ENCODE data around the gene MORC2. TPM values are rescaled to one million over a fixed set of nuclear protein-coding genes. Genes with fewer than 3 reads are reported as not detected.

The MORC2 gene
- total and polyA plus RNA-seq, 7 donors = 15.6 to 35.9 (median 27.0) TPM

- TF ChIP-seq CTCF (IDR thresholded peaks at IDR 0.05) = no peak
- ATAC-seq = no peak
- peaks cover 12% of the 10 kb centered on the region for H3K4me1 ChIP-seq
- DNase-seq = no peak
- no peak overlapping the region for H3K4me3 ChIP-seq
- no peak overlapping the region for H3K27ac ChIP-seq
- no peaks in the 10 kb centered on the region for H3K27me3 ChIP-seq (ENCODE audit: insufficient read depth in 3 of 3, low read length in 2 of 3)
- no peaks in the 10 kb centered on the region for H3K36me3 ChIP-seq (ENCODE audit: insufficient read depth in 1 of 2, low read depth in 1 of 2)
- 76 to 89% (median 83%) methylated on average over 15 of the region's 15 CpGs for WGBS, 3 donors
- intact Hi-C loops (cut with DNase I) = no loop called here
- H3K9me3 ChIP-seq = no peaks in the 10 kb centered on the region
These were observed 90.7 kb downstream of the MORC2 start for GRCh38 chr22:30877662-30878515.

- intact Hi-C loops (cut with DNase I) = no loop called here
- no peak overlapping the region for H3K27ac ChIP-seq
- DNase-seq = no peak
- TF ChIP-seq CTCF (IDR thresholded peaks at IDR 0.05) = no peak
- no peaks in the 10 kb centered on the region for H3K36me3 ChIP-seq (ENCODE audit: insufficient read depth in 1 of 2, low read depth in 1 of 2)
- 36 to 48% (median 48%) methylated on average over 9 of the region's 9 CpGs for WGBS, 3 donors
- peaks cover 12% of the 10 kb centered on the region for H3K4me1 ChIP-seq
- H3K9me3 ChIP-seq = no peaks in the 10 kb centered on the region
- H3K4me3 ChIP-seq = no peak overlapping the region
- no peaks in the 10 kb centered on the region for H3K27me3 ChIP-seq (ENCODE audit: insufficient read depth in 3 of 3, low read length in 2 of 3)
- no peak for ATAC-seq
These were observed 91.5 kb downstream of the MORC2 start for GRCh38 chr22:30876915-30877553.

GRCh38 chr22:30876221-30876751 lies 92.3 kb downstream of the MORC2 start:
- Histone ChIP-seq H3K9me3 (no peaks in the 10 kb centered on the region), H3K4me1 (peaks cover 12% of the 10 kb centered on the region), H3K36me3 (ENCODE audit: insufficient read depth in 1 of 2, low read depth in 1 of 2) (no peaks in the 10 kb centered on the region), H3K4me3 (no peak overlapping the region), H3K27ac (peak overlapping the region; percentile 66), H3K27me3 (ENCODE audit: insufficient read depth in 3 of 3, low read length in 2 of 3) (no peaks in the 10 kb centered on the region)
- no peak for TF ChIP-seq CTCF (IDR thresholded peaks at IDR 0.05)
- ATAC-seq (peak in 2 of 4 donors; percentile 3), DNase-seq (peak in 1 of 2 donors; percentile 41)
- intact Hi-C loops (cut with DNase I) = no loop called here
- WGBS, 3 donors = 51 to 52% (median 51%) methylated on average over 9 of the region's 9 CpGs

- H3K27me3 ChIP-seq (ENCODE audit: insufficient read depth in 3 of 3, low read length in 2 of 3) = no peaks in the 10 kb centered on the region
- H3K4me1 ChIP-seq = peaks cover 12% of the 10 kb centered on the region
- H3K36me3 ChIP-seq (ENCODE audit: insufficient read depth in 1 of 2, low read depth in 1 of 2) = no peaks in the 10 kb centered on the region
- DNase-seq (peak; percentile 77 to 94), ATAC-seq (peak; percentile 92 to 98 (median 97))
- TF ChIP-seq CTCF (IDR thresholded peaks at IDR 0.05) = no peak
- H3K4me3 ChIP-seq = no peak overlapping the region
- peak overlapping the region; percentile 66 for H3K27ac ChIP-seq
- intact Hi-C loops (cut with DNase I) = no loop called here
- H3K9me3 ChIP-seq = no peaks in the 10 kb centered on the region
- WGBS, 3 donors = 32 to 56% (median 35%) methylated on average over 17 of the region's 17 CpGs
These were observed 92.9 kb downstream of the MORC2 start for GRCh38 chr22:30875481-30876215.

Other genes starting within 250 kb of the MORC2 start
- gene TUG1, start 491 bp upstream of the MORC2 start, total RNA-seq = 10 to 100 TPM; 22.2 to 30.7 (median 28.5) TPM
- gene TUG1, start 491 bp upstream of the MORC2 start, polyA plus RNA-seq = 10 to 100 TPM; 10.9 to 38.5 (median 21.4) TPM
- 10 to 100 TPM; 33.6 to 79.3 (median 66.5) TPM for gene SMTN, start 112.5 kb upstream of the MORC2 start, total RNA-seq
- 10 to 100 TPM; 23.0 to 43.4 (median 36.5) TPM for gene SMTN, start 112.5 kb upstream of the MORC2 start, polyA plus RNA-seq
- gene SELENOM, start 138.8 kb upstream of the MORC2 start, total RNA-seq = 10 to 100 TPM; 45.4 to 68.2 (median 52.3) TPM
- 10 to 100 TPM; 23.6 to 64.3 (median 44.0) TPM for gene SELENOM, start 138.8 kb upstream of the MORC2 start, polyA plus RNA-seq
- gene INPP5J, start 154.2 kb upstream of the MORC2 start, total RNA-seq = 1 to 10 TPM; 1.3 to 4.4 (median 2.5) TPM
- under 1 TPM; 0.14 to 0.65 (median 0.36) TPM for gene INPP5J, start 154.2 kb upstream of the MORC2 start, polyA plus RNA-seq
- not detected for gene PLA2G3, start 171.7 kb upstream of the MORC2 start, total RNA-seq
- gene PLA2G3, start 171.7 kb upstream of the MORC2 start, polyA plus RNA-seq = not detected
- gene RNF185, start 191.4 kb upstream of the MORC2 start, total RNA-seq = 10 to 100 TPM; 18.7 to 38.7 (median 25.8) TPM
- gene RNF185, start 191.4 kb upstream of the MORC2 start, polyA plus RNA-seq = 10 to 100 TPM; 16.9 to 26.7 (median 19.4) TPM
- gene LIMK2, start 243.5 kb upstream of the MORC2 start, total RNA-seq = 10 to 100 TPM; 12.5 to 73.5 (median 41.1) TPM
- 1 to 10 TPM; 4.0 to 4.8 (median 4.5) TPM for gene LIMK2, start 243.5 kb upstream of the MORC2 start, polyA plus RNA-seq